Measurements from ENCODE around the gene TMEM120A.

Gene TMEM120A

DNA sequence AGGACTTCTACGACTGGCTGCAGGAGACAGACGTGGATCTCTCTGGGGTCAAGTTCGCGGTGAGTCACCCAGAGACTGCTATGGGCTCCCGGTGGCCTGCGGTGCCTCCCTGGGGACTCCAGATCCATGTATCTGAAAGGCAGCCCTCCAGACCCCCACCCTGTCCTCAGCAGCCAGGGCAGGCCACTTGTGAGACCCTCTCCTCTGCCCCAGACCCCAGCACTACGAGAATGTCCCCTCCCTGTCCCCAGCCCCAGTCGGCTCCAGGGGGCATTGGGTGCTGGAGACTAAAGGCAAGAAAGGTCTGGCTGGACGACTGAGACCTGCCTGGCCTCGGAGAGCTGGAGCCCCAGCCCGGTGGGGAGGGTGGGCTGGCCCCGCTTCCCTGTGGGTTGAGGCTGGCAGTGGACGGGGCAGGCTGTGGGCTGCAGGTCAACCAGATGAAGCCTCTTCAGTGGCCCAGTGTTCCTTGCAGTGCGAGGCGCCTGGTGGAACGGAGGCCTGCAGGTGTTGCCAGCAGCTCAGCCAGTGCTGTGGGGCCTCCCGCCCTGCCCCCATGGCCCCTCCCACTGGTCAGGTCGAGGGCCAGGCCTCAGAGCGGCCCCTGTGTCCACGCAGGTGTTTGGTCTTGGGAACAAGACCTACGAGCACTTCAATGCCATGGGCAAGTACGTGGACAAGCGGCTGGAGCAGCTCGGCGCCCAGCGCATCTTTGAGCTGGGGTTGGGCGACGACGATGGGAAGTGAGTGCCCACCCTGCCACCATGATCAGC, 13.8 kb downstream of the TMEM120A start:
- no peak for DNase-seq

DNA sequence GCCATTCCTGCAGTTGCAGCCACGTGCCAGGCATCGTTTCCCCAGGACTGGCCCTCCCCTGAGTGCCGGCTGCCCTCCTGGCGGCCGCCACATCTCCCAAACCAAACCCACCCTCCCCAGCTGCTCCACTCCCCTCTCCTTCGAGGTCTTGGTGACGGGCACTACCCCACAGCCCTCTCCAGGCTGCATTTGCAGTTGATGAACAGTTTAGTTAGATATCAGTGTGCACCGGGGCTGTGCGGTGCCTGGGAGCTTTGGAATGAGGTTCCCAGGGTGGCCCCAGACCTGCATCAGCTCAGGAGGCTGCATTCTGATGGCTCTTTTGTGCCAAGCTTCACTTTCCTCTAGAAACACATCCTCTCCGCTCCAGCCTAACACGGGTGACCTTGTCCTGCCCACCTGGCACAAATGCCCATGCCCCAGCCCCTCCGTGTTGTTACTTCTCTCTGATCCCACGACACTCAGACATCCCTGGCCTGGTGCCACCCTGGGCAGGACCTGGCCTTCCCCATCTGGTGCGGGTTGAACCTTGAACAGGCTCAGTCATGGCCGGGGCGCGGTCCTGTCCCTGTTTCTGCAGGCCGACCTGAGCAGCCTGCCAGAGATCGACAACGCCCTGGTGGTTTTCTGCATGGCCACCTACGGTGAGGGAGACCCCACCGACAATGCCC, 14.5 kb downstream of the TMEM120A start:
- DNase-seq, result no peak

DNA sequence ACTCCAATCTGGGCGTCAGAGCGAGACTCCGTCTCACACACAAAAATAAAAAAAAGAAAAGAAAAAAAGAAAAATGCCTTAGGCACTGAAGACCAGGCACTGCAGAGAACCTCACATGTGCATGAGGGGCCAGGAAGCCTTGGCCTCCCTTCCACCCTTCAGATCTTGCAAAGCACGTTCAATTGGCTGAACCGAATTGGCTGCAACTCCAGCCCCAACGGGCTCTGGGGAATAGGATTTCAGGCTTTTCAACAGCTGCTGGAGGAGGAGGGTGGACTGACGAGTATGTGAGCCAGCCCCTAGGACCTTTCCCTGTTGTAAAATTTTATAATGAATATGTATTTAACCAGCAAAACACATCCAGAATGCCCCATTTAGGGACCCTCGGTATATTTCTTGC, 16.7 kb downstream of the TMEM120A start:
- no peak for DNase-seq

DNA sequence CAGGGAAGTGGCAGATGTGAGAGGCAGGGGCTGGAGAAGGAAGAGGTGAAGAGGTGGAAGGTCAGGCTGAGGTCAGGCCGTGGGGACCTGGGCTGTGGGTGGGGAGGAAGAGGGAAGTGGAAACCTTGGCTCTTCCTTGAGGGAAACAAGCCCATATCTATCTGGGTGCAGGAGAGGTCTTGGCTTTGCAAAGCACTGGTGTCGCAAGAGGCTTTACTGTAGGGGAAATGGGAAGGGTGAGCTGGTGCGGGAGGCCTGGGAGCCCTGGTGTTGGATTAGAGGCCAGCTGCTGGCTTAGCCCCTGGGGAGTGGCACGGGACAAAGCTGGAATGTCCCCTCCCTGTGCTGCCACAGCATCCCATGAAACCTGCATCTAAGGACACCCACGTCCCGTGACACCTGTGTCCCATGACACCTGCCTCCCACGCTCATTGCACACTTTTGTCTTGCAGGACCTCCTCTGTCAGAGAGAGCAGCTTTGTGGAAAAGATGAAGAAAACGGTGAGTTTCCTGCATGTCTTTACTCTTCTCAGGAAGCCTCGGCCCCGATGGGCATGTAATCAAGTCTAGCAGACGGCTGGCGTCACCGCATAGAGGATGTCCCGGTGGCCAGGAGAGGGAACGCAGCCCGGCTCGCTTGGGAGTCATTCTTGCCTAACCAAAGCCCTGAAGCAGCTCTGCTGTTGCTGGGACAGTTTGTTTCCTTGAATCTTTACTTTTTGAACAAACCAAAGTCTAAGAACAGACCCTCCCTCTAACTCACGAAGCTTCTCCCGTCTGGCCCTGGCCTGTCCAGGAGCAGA, 22.2 kb downstream of the TMEM120A start:
- DNase-seq, result no peak

DNA sequence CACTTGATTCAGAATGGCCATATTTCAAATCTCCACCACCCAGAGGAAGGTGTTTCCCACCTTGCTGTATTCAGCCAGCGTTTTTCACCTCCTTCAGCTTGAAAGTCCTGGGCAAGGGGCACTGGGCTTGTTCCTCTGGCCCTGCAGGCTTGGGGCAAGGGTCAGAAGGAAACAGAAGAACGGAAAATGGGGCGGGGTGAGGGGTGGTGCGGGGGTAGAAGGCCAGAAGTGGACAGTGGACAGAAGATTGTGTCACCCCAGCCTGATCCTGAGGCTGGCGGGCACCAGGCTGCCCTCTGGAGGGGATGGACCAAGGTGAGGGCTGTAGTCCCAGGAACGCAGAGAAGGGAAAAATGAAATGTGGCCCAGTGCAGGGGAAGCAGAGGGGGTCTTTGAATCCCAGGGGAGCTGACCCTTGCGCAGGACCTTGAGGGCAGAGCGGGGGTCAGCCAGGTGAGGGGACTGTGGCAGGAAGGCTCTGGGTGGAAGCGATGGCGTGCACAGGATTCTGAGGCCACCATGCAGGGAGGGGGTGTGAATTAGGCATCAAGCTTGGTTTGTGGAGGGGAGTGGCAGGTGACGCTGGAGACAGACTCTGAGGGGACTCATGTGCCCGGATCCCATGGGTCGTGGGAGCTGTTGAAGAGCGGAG, 23.0 kb downstream of the TMEM120A start:
- no peak for DNase-seq

- no peak for DNase-seq
Observed at GRCh38 chr7:75969704-75970498, 24.5 kb downstream of the TMEM120A start.

DNA sequence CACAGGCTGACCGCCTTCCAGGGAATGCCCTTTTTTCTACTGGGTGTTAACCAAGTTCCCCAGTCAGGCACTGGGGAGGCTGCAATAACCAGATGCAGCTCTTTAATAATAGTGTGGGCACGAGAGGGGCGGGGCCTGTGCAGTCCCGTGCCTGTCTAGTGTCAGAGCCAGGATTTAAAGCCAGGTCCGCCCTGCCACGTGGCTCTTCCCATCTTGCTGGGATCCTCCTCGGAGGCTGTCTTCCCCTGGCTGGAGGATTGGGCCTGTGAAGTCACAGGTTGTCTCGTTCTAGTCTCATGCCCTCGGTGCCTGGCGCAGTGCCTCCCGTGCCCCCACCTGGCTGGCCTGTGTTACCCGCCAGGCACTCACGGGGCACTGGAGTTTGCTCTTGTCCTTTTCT, 25.2 kb downstream of the TMEM120A start:
- DNase-seq, result no peak

- no peak for DNase-seq
Observed at GRCh38 chr7:75968561-75969001, 25.8 kb downstream of the TMEM120A start.

DNA sequence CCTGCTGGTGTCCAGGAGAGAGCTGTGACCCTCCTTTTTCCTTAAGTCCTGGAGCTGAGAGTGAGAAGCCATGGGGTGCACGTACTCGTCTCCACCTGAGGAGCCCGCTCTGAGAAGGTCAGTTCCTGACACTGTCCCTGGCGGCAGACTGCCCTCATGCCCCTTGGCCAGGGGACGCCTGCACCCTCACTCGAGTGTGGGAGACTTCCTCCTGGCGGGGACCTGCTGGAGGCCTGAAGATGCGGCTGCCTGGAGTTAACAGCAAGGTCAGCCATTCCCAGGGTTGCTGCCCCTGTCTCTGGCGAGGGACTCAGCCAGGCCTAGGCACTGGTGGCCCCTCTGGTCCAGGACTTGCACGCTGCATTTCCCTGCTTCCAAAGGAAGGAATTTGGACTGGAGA, 26.4 kb downstream of the TMEM120A start:
- no peak for DNase-seq

DNA sequence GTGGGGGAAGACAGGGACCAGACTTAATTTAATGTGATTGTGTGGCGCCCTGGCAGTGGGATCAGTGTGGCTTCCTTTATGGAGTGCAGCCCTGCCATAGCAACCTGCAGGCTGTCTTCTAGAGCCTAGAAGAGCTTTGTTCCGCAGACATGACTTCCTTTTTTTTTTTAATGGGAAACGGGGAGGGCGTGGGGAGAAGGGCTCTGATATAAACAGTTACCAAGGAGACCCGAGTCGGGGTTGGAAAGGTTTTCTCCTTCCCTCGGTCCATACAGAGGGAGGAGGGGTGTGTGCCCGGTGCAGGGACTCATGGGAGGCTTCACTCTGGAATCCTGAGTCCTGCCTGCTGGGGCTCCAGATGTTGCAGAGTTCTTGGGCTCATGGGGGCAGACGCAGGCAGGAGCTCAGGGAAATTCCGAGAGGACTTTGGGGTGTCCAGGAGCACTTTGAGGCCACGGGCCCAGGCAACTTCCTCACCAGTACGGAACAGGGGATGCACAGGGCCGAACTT, 26.9 kb downstream of the TMEM120A start:
- DNase-seq, result no peak

DNA sequence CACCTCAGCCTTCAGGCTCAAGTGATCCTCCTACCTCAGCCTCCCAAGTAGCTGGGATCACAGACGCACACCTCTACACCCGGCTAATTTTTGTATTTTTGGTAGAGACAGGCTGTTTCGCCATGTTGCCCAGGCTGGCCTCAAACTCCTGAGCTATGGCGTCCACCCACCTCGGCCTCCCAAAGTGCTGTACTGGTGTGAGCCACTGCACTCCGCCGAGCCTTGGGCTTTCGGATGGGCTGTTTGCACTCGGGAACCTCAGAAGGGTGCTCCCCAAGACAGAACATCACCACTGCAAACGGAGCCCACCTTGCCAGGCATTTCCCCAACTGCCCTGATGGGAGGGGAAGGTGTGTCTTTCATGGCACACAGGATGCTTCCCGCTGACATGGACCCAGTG, 27.3 kb downstream of the TMEM120A start:
- DNase-seq, result no peak

- DNase-seq, result no peak
Observed at GRCh38 chr7:75966190-75966961, 28.0 kb downstream of the TMEM120A start.

- DNase-seq, result no peak
Observed at GRCh38 chr7:75965617-75966016, 28.8 kb downstream of the TMEM120A start.

DNA sequence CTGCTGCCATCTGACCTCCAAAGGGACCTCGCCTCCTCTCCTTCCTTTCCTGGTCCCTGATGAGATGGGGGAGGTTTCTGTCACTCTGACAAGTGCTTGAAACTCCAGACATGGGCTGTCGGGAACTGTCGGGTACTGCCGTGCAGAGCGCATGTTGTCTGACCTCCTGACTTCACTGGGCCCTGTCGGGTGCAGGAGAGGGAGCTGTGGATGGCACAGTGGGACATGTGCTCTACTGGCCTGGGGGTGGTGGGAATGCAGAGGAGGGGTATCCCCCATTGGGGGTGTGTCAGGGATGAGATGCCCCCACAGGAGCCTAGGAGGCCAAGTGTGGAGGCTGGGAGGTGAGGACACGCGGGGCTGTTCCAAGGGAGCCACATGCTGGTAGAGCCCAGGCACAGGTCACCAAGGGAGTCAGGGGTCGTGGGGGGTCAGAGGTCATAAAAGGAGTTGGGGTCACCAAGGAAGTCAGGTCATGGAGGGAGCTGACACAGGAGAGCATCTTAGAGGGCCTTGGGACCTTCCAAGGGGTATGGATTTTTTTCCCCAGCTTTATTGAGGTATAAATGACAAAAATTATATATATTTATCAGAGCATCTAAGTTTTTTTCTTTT, 30.9 kb downstream of the TMEM120A start:
- DNase-seq, result no peak

DNA sequence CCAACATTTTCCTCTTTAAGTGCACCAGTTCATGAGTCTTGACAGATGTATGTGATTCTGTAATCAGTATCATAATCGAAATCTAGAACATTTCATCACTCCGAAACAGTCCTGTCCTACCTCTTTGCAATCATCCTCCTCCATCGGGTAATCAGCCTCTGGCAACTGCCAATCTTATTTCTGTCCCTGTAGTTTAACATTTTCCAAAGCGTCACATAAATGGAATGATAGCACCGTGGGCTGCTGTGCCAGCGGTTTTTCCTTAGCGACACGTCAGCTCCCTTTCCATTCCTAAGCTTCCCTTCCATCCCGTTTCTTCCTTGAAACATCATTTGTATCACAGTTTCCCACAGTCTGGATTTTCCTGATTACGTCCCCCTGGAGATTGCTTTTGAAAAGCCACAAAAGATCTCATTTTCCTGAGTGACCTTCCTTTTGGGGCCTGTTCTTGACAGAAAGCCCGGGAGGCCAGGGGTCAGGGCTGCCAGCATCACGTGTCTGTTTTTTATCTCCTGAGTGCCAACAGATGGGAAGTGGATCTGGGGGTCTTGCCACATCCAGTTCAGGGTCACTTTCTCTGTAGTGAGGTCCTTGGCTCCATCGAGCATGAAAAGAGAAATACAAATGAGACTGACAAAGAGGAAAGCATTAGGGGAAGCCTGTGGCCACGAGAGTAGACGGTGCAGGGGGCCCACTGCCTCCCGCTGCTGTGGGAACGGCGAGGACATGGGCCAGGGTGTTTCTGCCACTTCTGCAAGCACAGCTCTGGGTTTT, 31.6 kb downstream of the TMEM120A start:
- no peak for DNase-seq

DNA sequence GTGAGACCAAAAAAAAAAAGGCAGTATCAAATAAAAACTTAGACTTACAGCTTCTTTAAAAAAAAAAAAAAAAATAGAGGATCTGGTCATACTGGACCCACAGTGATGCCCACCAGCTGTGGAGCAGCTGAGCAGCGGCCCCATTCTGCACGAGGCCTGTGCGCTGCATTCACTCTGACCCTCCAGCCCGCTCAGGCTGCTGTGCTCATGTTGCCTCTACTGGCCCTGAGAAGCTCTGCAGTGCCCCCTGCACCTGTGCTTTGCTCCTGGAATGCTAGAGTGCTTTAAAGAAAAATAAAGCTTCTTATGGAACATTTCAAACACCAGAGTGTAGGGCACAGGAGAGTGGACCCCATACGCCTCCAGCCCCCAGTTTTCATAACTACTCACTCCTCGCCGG, 33.2 kb downstream of the TMEM120A start:
- no peak for DNase-seq

- no peak for DNase-seq
Observed at GRCh38 chr7:75960372-75960771, 34.0 kb downstream of the TMEM120A start.

DNA sequence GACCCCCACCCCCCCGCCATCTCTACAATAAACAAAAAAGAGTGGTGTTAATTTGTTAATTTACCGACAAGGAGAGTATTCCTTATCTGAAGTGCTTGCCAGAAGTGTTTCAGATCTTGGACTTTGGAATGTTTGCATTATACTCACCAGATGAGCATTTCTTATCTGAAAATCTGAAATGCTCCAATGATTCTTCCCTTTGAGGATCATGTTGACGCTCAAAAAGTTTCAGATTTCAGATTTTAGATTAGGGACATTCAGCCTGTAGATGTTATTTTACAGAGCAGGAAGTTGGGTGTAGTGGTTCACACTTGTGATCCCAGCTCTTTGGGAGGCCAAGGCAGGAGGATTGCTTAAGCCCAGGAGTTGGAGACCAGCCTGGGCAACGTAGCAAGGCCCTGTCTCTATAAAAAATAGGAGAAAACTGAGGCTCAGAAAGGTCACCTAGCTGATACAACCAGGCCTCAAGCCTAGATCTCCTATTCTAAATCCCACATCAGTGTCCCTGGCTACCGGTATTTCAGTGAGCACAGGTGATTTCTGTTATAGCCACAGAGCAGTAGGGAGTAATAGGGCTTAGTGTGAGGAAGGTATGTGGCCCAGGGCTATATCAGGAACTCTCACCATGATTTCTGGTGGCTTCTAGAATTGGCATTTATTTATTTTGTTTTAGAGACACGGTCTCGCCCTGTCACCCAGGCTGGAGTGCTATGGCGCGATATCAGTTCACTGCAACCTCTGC, 35.4 kb downstream of the TMEM120A start:
- no peak for DNase-seq
